NB4 (cell line): ENCODE data around the gene NUP62.
"Not testable (repeated sequence)": the region's sequence is repeated elsewhere in the genome, so short reads cannot be mapped to it uniquely, and the experiment has no call there.

ENCODE experiments used
- POLR2A ChIP-seq: IDR thresholded peaks from 2 replicates; pipeline ENCODE4 v1.6.1; 2011; ENCODE audit warnings: mild to moderate bottlenecking; ENCODE audit not compliant: insufficient read length; ENCODE audit errors: extremely low read depth
- TF ChIP-seq, protein P1 (sequence below): IDR thresholded peaks from one replicate; pipeline ENCODE4 v1.5.1; 2012; ENCODE audit warnings: low read depth, low read length

DNA sequence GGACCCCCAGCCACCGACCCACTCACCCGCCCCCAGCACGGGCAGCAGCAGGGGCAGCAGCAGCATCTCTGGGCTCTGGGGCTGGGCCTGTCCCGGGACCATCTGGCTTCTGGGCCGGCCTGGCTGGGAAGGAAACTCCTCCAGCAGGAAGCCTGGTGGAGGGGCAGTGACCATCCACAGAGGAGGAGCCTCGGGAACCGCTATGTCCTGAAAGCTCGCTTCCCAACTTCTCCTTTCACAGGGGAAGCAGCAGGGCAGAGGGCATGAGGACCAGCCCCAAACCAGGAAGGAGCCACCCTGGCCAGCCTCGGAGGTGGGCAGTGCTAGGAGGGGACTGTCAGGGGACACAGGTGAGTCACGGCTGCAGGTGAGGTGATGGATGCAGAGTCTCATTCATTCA is 31.7 kb upstream of the NUP62 start, which contains the start of gene SIGLEC11:
- TF ChIP-seq, protein P1, sequence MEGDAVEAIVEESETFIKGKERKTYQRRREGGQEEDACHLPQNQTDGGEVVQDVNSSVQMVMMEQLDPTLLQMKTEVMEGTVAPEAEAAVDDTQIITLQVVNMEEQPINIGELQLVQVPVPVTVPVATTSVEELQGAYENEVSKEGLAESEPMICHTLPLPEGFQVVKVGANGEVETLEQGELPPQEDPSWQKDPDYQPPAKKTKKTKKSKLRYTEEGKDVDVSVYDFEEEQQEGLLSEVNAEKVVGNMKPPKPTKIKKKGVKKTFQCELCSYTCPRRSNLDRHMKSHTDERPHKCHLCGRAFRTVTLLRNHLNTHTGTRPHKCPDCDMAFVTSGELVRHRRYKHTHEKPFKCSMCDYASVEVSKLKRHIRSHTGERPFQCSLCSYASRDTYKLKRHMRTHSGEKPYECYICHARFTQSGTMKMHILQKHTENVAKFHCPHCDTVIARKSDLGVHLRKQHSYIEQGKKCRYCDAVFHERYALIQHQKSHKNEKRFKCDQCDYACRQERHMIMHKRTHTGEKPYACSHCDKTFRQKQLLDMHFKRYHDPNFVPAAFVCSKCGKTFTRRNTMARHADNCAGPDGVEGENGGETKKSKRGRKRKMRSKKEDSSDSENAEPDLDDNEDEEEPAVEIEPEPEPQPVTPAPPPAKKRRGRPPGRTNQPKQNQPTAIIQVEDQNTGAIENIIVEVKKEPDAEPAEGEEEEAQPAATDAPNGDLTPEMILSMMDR, result not testable (repeated sequence)
- not testable (repeated sequence) for TF ChIP-seq POLR2A
